A549 (cell line): ENCODE measurements around the gene ADAM20. TPM values are rescaled to one million over a fixed set of nuclear protein-coding genes. Genes with fewer than 3 reads are reported as not detected.
"Not testable (repeated sequence)": the region's sequence is repeated elsewhere in the genome, so short reads cannot be mapped to it uniquely, and the experiment has no call there.

Source experiments
- ATAC-seq, 2 experiments: fragments of 200-7000 bp in 1 of 2; fragments of >200 bp in 1 of 2; cut with Nextera tagmentation in 1 of 2; cut with Tn5 transposase in 1 of 2; 3 replicates each; pipeline versions ENCODE4 v1.8.0 to v1.9.1; 2018 to 2020; ENCODE audit warnings: mild to moderate bottlenecking in 1 of 2, moderate library complexity in 1 of 2
- CTCF ChIA-PET: fragments of 300-600 bp; sonication (Branson Sonifier 250); formaldehyde crosslinking; extraction: SDS; loops from one replicate; lab custom pipeline; 2021; ENCODE audit warnings: antibody characterized with exemption, inconsistent platforms; lab: Yijun Ruan, JAX
- POLR2A ChIA-PET: fragments of 350-600 bp; formaldehyde crosslinking; extraction: SDS; loops from one replicate; lab custom pipeline; 2021; ENCODE audit warnings: antibody characterized with exemption, inconsistent platforms; lab: Yijun Ruan, JAX
- DNase-seq, 2 experiments: peaks; one replicate each; pipeline versions ENCODE4 v3.0.0 to v3.0.0-alpha.2; 2011 to 2016; ENCODE audit warnings: low read depth in 1 of 2, low spot score in 1 of 2
- FAIRE-seq: peaks from 2 replicates; lab custom pipeline; 2011; peaks lifted over from hg19 to GRCh38; lab: Jason Lieb, UNC
- H3K27ac ChIP-seq, 2 experiments: fragments of >200 bp; sonication (Bioruptor Twin); formaldehyde crosslinking; 3 replicates each; pipeline ENCODE4 v1.5.1; 2016 to 2017
- H3K4me1 ChIP-seq: fragments of >200 bp; sonication (Bioruptor Twin); formaldehyde crosslinking; 3 replicates; pipeline ENCODE4 v1.6.1; 2016
- H3K4me2 ChIP-seq: fragments of >200 bp; sonication (Bioruptor Twin); formaldehyde crosslinking; 3 replicates; pipeline ENCODE4 v1.6.1; 2016
- H3K4me3 ChIP-seq: fragments of >200 bp; sonication (Bioruptor Twin); formaldehyde crosslinking; 3 replicates; pipeline ENCODE4 v1.5.1; 2016
- H3K9me3 ChIP-seq: fragments of >200 bp; sonication (Bioruptor Twin); formaldehyde crosslinking; 3 replicates; pipeline ENCODE4 v1.6.1; 2016
- ATOH8 ChIP-seq: fragments of 250-450 bp; sonication (Bioruptor Pico); IDR thresholded peaks from 2 replicates; pipeline ENCODE4 v1.5.0; 2020; ENCODE audit warnings: low read depth, mild to moderate bottlenecking, moderate library complexity
- CBX8 ChIP-seq: fragments of 200-600 bp; sonication (generic); IDR thresholded peaks from 2 replicates; pipeline ENCODE4 v1.6.1; 2016
- CTCF ChIP-seq: fragments of >200 bp; sonication (Bioruptor Twin); formaldehyde crosslinking; IDR thresholded peaks from 3 replicates; pipeline ENCODE4 v1.5.1; 2016
- ESRRA ChIP-seq: fragments of 150-350 bp; IDR thresholded peaks from 2 replicates; pipeline ENCODE4 v1.6.1; 2014; ENCODE audit warnings: mild to moderate bottlenecking, low read length, borderline replicate concordance
- FOSB ChIP-seq: fragments of 250-450 bp; sonication (Bioruptor Pico); IDR thresholded peaks from 2 replicates; pipeline ENCODE4 v1.5.0; 2020; ENCODE audit warnings: mild to moderate bottlenecking, moderate library complexity
- FOXS1 ChIP-seq: fragments of 250-450 bp; sonication (Bioruptor Pico); IDR thresholded peaks from 2 replicates; pipeline ENCODE4 v1.5.0; 2020; ENCODE audit warnings: mild to moderate bottlenecking, moderate library complexity
- HES2 ChIP-seq: fragments of >200 bp; sonication (Bioruptor Twin); formaldehyde crosslinking; IDR thresholded peaks from 2 replicates; pipeline ENCODE4 v1.6.1; 2016
- HMGXB4 ChIP-seq: fragments of 250-450 bp; sonication (Bioruptor Pico); IDR thresholded peaks from 2 replicates; pipeline ENCODE4 v1.5.0; 2021; ENCODE audit warnings: mild to moderate bottlenecking, moderate library complexity, borderline replicate concordance
- HOXA7 ChIP-seq: fragments of 250-450 bp; sonication (Bioruptor Pico); IDR thresholded peaks from 2 replicates; pipeline ENCODE4 v1.5.0; 2020; ENCODE audit warnings: mild to moderate bottlenecking, moderate library complexity
- HOXB13 ChIP-seq: fragments of 250-450 bp; sonication (Bioruptor Pico); IDR thresholded peaks from 2 replicates; pipeline ENCODE4 v1.5.0; 2020; ENCODE audit warnings: low read depth, mild to moderate bottlenecking, moderate library complexity
- MAX ChIP-seq: IDR thresholded peaks from 2 replicates; pipeline ENCODE4 v1.6.1; 2012
- MAZ ChIP-seq: fragments of 150-350 bp; IDR thresholded peaks from 2 replicates; pipeline ENCODE4 v1.6.1; 2014; ENCODE audit warnings: antibody characterized with exemption, low read depth, low read length, borderline replicate concordance
- MYC ChIP-seq: IDR thresholded peaks from 2 replicates; pipeline ENCODE4 v1.6.1; 2012; ENCODE audit warnings: mild to moderate bottlenecking, inconsistent platforms, low read length, improper control_type of control experiment, borderline replicate concordance
- POLR2A ChIP-seq: IDR thresholded peaks from 2 replicates; pipeline ENCODE4 v1.6.1; 2012; ENCODE audit warnings: mild to moderate bottlenecking, low read length
- POLR2AphosphoS2 ChIP-seq: conservative IDR thresholded peaks from 2 replicates; pipeline ENCODE4 v1.6.1; 2012; ENCODE audit warnings: low read length, improper control_type of control experiment, inconsistent platforms
- RAD21 ChIP-seq, 2 experiments: fragments of >200 bp in 1 of 2; sonication (Bioruptor Twin) in 1 of 2; formaldehyde crosslinking in 1 of 2; IDR thresholded peaks in 1 of 2; conservative IDR thresholded peaks in 1 of 2; 2 replicates in 1 of 2; 3 replicates in 1 of 2; pipeline ENCODE4 v1.6.1; 2012 to 2018; ENCODE audit warnings: inconsistent platforms in 1 of 2
- RNF2 ChIP-seq: fragments of 200-600 bp; sonication (generic); IDR thresholded peaks from 2 replicates; pipeline ENCODE4 v1.6.1; 2016; ENCODE audit warnings: low read depth, mild to moderate bottlenecking, antibody characterized with exemption, moderate library complexity, borderline replicate concordance
- ZFP36 ChIP-seq: fragments of 450-650 bp; IDR thresholded peaks from 2 replicates; pipeline ENCODE4 v1.6.1; 2014; ENCODE audit warnings: borderline replicate concordance; ENCODE audit not compliant: partially characterized antibody
- whole genome bisulfite sequencing: methylation state at CpG from one replicate; pipeline ENCODE4 v1.1.6; 2017; ENCODE audit errors: missing lambda C conversion rate; 5-methylcytosine and 5-hydroxymethylcytosine counted together
- polyA plus RNA-seq, 4 experiments: library from polyadenylated mRNA; depleted of rRNA in 3 of 4; stranded (reverse); fragments of >200 nt; fragmentation: RNase III in 1 of 4; extraction: RNeasy Plus Mini Kit Qiagen cat#74134 plus additional on column Dnase treatment in 1 of 4; gene quantifications; 2 replicates in 3 of 4; 3 replicates in 1 of 4; pipeline ENCODE4 v1.2.3, GENCODE V29; 2011 to 2017

The ADAM20 gene
- polyA plus RNA-seq, 2 of the 4 experiments (the other 2 are of a cell fraction): 0.09 TPM; not detected in 1

GRCh38 chr14:70498191-70498590 lies 36.6 kb downstream of the ADAM20 start:
- no peaks in the 10 kb centered on the region for H3K4me1 ChIP-seq
- FAIRE-seq: no peak
- POLR2A ChIA-PET: no interaction called here
- H3K4me2 ChIP-seq: no peak overlapping the region
- CTCF ChIA-PET: interaction anchor here (0.5 kb wide), 1 partner anchor 217 kb away, joined by 3 read pairs; no protein-coding TSS in a partner anchor
- no peak overlapping the region for H3K4me3 ChIP-seq
- TF ChIP-seq HMGXB4 (CRISPR knock-in tag) (no peak), FOSB (CRISPR knock-in tag) (no peak), FOXS1 (CRISPR knock-in tag) (no peak), HES2 (no peak), RAD21 (conservative IDR thresholded peaks at IDR 0.05 in 1 of 2, IDR thresholded peaks at IDR 0.05 in 1 of 2) (no peak), RNF2 (no peak), ESRRA (no peak), CBX8 (no peak), HOXB13 (no peak), CTCF (no peak)
- TF ChIP-seq, all 56 proteins: peak for 0
- ATAC-seq (no peak), DNase-seq (no peak)
- H3K9me3 ChIP-seq: no peaks in the 10 kb centered on the region
- no peak overlapping the region for H3K27ac ChIP-seq

GRCh38 chr14:70489579-70490200 lies 45.1 kb downstream of the ADAM20 start:
- DNase-seq (no peak), FAIRE-seq (no peak), ATAC-seq (no peak)
- H3K4me2 ChIP-seq: no peak overlapping the region
- H3K4me3 ChIP-seq: no peak overlapping the region
- ChIA-PET CTCF (no interaction called here), POLR2A (no interaction called here)
- no peaks in the 10 kb centered on the region for H3K4me1 ChIP-seq
- peaks cover 25% of the 10 kb centered on the region for H3K9me3 ChIP-seq
- no peak for TF ChIP-seq HOXA7 (CRISPR knock-in tag)
- no peak for TF ChIP-seq ATOH8 (CRISPR knock-in tag)
- no peak for TF ChIP-seq MAZ
- no peak for TF ChIP-seq POLR2AphosphoS2
- no peak for TF ChIP-seq MAX
- no peak for TF ChIP-seq ESRRA
- no peak for TF ChIP-seq ZFP36
- no peak for TF ChIP-seq MYC
- TF ChIP-seq POLR2A: no peak
- no peak overlapping the region for H3K27ac ChIP-seq
- 18% methylated on average over 3 of the region's 3 CpGs for WGBS

- H3K4me2 ChIP-seq, DNase-seq, POLR2A ChIA-PET, H3K27ac ChIP-seq, FAIRE-seq, H3K9me3 ChIP-seq, ATAC-seq, CTCF ChIA-PET, H3K4me3 ChIP-seq, H3K4me1 ChIP-seq: not testable (repeated sequence)
- WGBS: 84% methylated on average over 22 of the region's 57 CpGs
Measured at GRCh38 chr14:70477356-70478105, 57.3 kb downstream of the ADAM20 start.

GRCh38 chr14:70475459-70475858 lies 59.3 kb downstream of the ADAM20 start:
- FAIRE-seq, ATAC-seq, H3K27ac ChIP-seq, H3K9me3 ChIP-seq, DNase-seq, H3K4me3 ChIP-seq, POLR2A ChIA-PET, CTCF ChIA-PET, H3K4me1 ChIP-seq, H3K4me2 ChIP-seq: not testable (repeated sequence)
- WGBS: 82% methylated on average over 9 of the region's 13 CpGs
